HepG2 (cell line): Measurements from ENCODE around the gene BTD. TPM values are rescaled to one million over a fixed set of nuclear protein-coding genes. Genes with fewer than 3 reads are reported as not detected.

Source experiments
- ATAC-seq: fragments of 200-7000 bp; cut with Tn5 transposase; 3 replicates; pipeline ENCODE4 v1.9.1; 2020; ENCODE audit warnings: mild to moderate bottlenecking, moderate library complexity
- BruUV-seq: library from RNA; stranded (reverse); fragments of 400-500 nt; replicated peaks from 2 replicates; lab custom pipeline; 2021; lab: Mats Ljungman, UMichigan
- CTCF ChIA-PET: fragments of 300-600 bp; formaldehyde crosslinking; extraction: SDS; loops from one replicate; lab custom pipeline; 2021; ENCODE audit warnings: low total read pairs, inconsistent platforms, low intra/inter-chr PET ratio; lab: Yijun Ruan, JAX
- POLR2A ChIA-PET: fragments of 350-600 bp; sonication (Branson Sonifier 250); formaldehyde crosslinking; loops from one replicate; lab custom pipeline; 2020; ENCODE audit warnings: antibody characterized with exemption, inconsistent platforms; lab: Yijun Ruan, JAX
- DNase-seq: peaks from one replicate; pipeline ENCODE4 v3.0.0-alpha.2; 2015; ENCODE audit warnings: low spot score
- FAIRE-seq: peaks from 3 replicates; lab custom pipeline; 2011; peaks lifted over from hg19 to GRCh38; lab: Jason Lieb, UNC
- H2AFZ ChIP-seq: one replicate; pipeline ENCODE4 v1.6.1; 2011; ENCODE audit warnings: low read length, inconsistent platforms
- H3K27ac ChIP-seq: fragments of 300-600 bp; 3 replicates; pipeline ENCODE4 v1.8.0; 2011; ENCODE audit warnings: mixed run types, mild to moderate bottlenecking, mixed read lengths, low read length, inconsistent platforms; ENCODE audit not compliant: insufficient read depth; ENCODE audit errors: extremely low read length
- H3K27me3 ChIP-seq, 2 experiments: fragments of 200-600 bp in 1 of 2; 2 replicates in 1 of 2; 3 replicates in 1 of 2; pipeline versions ENCODE4 v1.6.0 to v1.8.0; 2011; ENCODE audit warnings: low read length in 2 of 2, mild to moderate bottlenecking in 2 of 2, moderate library complexity in 2 of 2, inconsistent platforms in 1 of 2; ENCODE audit not compliant: insufficient read depth in 2 of 2, control insufficient read depth in 1 of 2
- H3K36me3 ChIP-seq, 2 experiments: fragments of 200-600 bp in 1 of 2; replicated peaks in 1 of 2; 2 replicates in 1 of 2; 3 replicates in 1 of 2; pipeline versions ENCODE4 v1.5.1 to v1.8.0; 2011; ENCODE audit warnings: low read length in 2 of 2, inconsistent platforms in 1 of 2; ENCODE audit not compliant: insufficient read depth in 2 of 2, control insufficient read depth in 1 of 2
- H3K4me1 ChIP-seq: 2 replicates; pipeline ENCODE4 v1.5.1; 2012; ENCODE audit warnings: low read length, inconsistent platforms; ENCODE audit not compliant: insufficient read depth
- H3K4me2 ChIP-seq: 2 replicates; pipeline ENCODE4 v1.6.0; 2011; ENCODE audit warnings: low read depth, low read length, inconsistent platforms
- H3K4me3 ChIP-seq, 3 experiments: fragments of 200-600 bp in 1 of 3; sonication (generic), shearing (Covaris generic) in 1 of 3; replicated peaks in 1 of 3; 2 replicates each; pipeline ENCODE4 v1.5.1; 2011 to 2016; ENCODE audit warnings: low read length in 3 of 3, inconsistent platforms in 2 of 3, low read depth in 2 of 3, mild to moderate bottlenecking in 2 of 3, control low read depth in 1 of 3, mixed read lengths in 1 of 3; ENCODE audit not compliant: insufficient read depth in 1 of 3
- H3K79me2 ChIP-seq: one replicate; pipeline ENCODE4 v1.6.1; 2011; ENCODE audit warnings: low read length, inconsistent platforms; ENCODE audit not compliant: insufficient read depth
- H3K9ac ChIP-seq: 2 replicates; pipeline ENCODE4 v1.6.0; 2011; ENCODE audit warnings: mild to moderate bottlenecking, low read depth, low read length, inconsistent platforms; ENCODE audit not compliant: insufficient read depth
- H3K9me3 ChIP-seq: 2 replicates; pipeline ENCODE4 v1.5.1; 2012; ENCODE audit warnings: mild to moderate bottlenecking, low read length
- H4K20me1 ChIP-seq: 2 replicates; pipeline ENCODE4 v1.6.0; 2011; ENCODE audit warnings: inconsistent platforms, mild to moderate bottlenecking, low read length, moderate library complexity; ENCODE audit not compliant: insufficient read depth
- PREB ChIP-seq: sonication (generic); formaldehyde crosslinking; IDR thresholded peaks from 2 replicates; pipeline ENCODE4 v1.4.0; 2020; ENCODE audit warnings: missing genetic modification reagents
- ZEB1 ChIP-seq: IDR thresholded peaks from 2 replicates; pipeline ENCODE4 v1.6.1; 2012; ENCODE audit warnings: mild to moderate bottlenecking, low read depth, inconsistent platforms; ENCODE audit not compliant: insufficient replicate concordance
- ZNF773 ChIP-seq: sonication (generic); formaldehyde crosslinking; IDR thresholded peaks from 2 replicates; pipeline ENCODE4 v1.4.0; 2020; ENCODE audit warnings: missing genetic modification reagents, borderline replicate concordance
- WGBS: methylation state at CpG from one replicate; pipeline ENCODE4 v1.1.6; 2017; ENCODE audit warnings: low lambda C conversion rate; 5-methylcytosine and 5-hydroxymethylcytosine counted together
- in situ Hi-C: cut with HindIII; loops from 2 replicates; pipeline ENCODE4 v1.10.0; 2017; ENCODE audit warnings: low pct_unique_long_range_greater_than_20kb; ENCODE audit not compliant: extremely low pct_ligation_motif_present
- intact Hi-C: fragments of 100-400 bp; cut with micrococcal nuclease; formaldehyde crosslinking; loops from one replicate; pipeline ENCODE4 v1.10.0; 2022; ENCODE audit not compliant: unreplicated experiment
- polyA plus RNA-seq, 8 experiments: library from polyadenylated mRNA; depleted of rRNA in 3 of 8; stranded (reverse) in 7 of 8; unstranded in 1 of 8; fragments of >200 nt; fragmentation: Illumina TruSeq in 4 of 8; extraction: Trizol in 4 of 8; gene quantifications; 2 replicates each; pipeline versions ENCODE4 v1.2.1 to v1.2.3, GENCODE V29; 2011 to 2016; ENCODE audit warnings: low read depth in 4 of 8, missing spikeins in 1 of 8, mixed read lengths in 1 of 8; ENCODE audit not compliant: insufficient read depth in 1 of 8
- total RNA-seq, 5 experiments: library from RNA; depleted of rRNA; stranded (reverse); fragments of >200 nt; fragmentation: Illumina TruSeq; extraction: Trizol; gene quantifications; 2 replicates each; pipeline ENCODE4 v1.2.3, GENCODE V29; 2016; ENCODE audit warnings: low read depth in 1 of 5
- TF ChIP-seq, protein P1 (sequence below): sonication (generic); formaldehyde crosslinking; IDR thresholded peaks from 2 replicates; pipeline ENCODE4 v1.4.0; 2020; ENCODE audit warnings: mild to moderate bottlenecking, missing genetic modification reagents
- TF ChIP-seq, protein P2 (sequence below): sonication (generic); formaldehyde crosslinking; IDR thresholded peaks from 2 replicates; pipeline ENCODE4 v1.9.0; 2021; ENCODE audit warnings: missing genetic modification reagents, borderline replicate concordance

The BTD gene
- total and polyA plus RNA-seq, 2 of the 13 experiments (the other 11 are each of a cell fraction or from before 2014, with no cell fraction given) = 15.7 to 35.5 TPM

GRCh38 chr3:15681668-15682067, 80.1 kb downstream of the BTD start:
- Histone ChIP-seq H3K4me1 (no peaks in the 10 kb centered on the region), H3K9ac (no peak overlapping the region), H3K4me2 (no peak overlapping the region), H2AFZ (no peak overlapping the region), H3K27me3 (no peaks in the 10 kb centered on the region), H3K79me2 (no peaks in the 10 kb centered on the region), H3K9me3 (no peaks in the 10 kb centered on the region), H3K36me3 (peaks cover 4 to 61% of the 10 kb centered on the region in 2 experiments; a peak in 4 of 5 replicates), H3K4me3 (no peak overlapping the region), H4K20me1 (no peaks in the 10 kb centered on the region), H3K27ac (no peak overlapping the region)
- ChIA-PET CTCF (no interaction called here), POLR2A (no interaction called here)
- 90% methylated on average over 2 of the region's 2 CpGs for WGBS
- no peak for DNase-seq
- TF ChIP-seq PREB (CRISPR knock-in tag) = no peak
- TF ChIP-seq ZEB1 = no peak
- TF ChIP-seq, protein P1, sequence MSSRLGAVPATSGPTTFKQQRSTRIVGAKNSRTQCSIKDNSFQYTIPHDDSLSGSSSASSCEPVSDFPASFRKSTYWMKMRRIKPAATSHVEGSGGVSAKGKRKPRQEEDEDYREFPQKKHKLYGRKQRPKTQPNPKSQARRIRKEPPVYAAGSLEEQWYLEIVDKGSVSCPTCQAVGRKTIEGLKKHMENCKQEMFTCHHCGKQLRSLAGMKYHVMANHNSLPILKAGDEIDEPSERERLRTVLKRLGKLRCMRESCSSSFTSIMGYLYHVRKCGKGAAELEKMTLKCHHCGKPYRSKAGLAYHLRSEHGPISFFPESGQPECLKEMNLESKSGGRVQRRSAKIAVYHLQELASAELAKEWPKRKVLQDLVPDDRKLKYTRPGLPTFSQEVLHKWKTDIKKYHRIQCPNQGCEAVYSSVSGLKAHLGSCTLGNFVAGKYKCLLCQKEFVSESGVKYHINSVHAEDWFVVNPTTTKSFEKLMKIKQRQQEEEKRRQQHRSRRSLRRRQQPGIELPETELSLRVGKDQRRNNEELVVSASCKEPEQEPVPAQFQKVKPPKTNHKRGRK (CRISPR knock-in tag) = no peak
- TF ChIP-seq, protein P2, sequence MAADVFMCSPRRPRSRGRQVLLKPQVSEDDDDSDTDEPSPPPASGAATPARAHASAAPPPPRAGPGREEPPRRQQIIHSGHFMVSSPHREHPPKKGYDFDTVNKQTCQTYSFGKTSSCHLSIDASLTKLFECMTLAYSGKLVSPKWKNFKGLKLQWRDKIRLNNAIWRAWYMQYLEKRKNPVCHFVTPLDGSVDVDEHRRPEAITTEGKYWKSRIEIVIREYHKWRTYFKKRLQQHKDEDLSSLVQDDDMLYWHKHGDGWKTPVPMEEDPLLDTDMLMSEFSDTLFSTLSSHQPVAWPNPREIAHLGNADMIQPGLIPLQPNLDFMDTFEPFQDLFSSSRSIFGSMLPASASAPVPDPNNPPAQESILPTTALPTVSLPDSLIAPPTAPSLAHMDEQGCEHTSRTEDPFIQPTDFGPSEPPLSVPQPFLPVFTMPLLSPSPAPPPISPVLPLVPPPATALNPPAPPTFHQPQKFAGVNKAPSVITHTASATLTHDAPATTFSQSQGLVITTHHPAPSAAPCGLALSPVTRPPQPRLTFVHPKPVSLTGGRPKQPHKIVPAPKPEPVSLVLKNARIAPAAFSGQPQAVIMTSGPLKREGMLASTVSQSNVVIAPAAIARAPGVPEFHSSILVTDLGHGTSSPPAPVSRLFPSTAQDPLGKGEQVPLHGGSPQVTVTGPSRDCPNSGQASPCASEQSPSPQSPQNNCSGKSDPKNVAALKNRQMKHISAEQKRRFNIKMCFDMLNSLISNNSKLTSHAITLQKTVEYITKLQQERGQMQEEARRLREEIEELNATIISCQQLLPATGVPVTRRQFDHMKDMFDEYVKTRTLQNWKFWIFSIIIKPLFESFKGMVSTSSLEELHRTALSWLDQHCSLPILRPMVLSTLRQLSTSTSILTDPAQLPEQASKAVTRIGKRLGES (CRISPR knock-in tag) = no peak
- no peak for TF ChIP-seq ZNF773
- no peak for FAIRE-seq
- BruUV-seq = no TSS peak
- intact Hi-C loops (no loop called here), in situ Hi-C loops (no loop called here)
- ATAC-seq = no peak
